ENCODE results near the gene CHST15. TPM values are rescaled to one million over a fixed set of nuclear protein-coding genes. Genes with fewer than 3 reads are reported as not detected.
A peak's percentile ranks its signal among the peaks of the same experiment; 100 is the strongest.

Gene CHST15
- total RNA-seq, 1 experiment from 2014 or later, result 26.7 TPM

DNA sequence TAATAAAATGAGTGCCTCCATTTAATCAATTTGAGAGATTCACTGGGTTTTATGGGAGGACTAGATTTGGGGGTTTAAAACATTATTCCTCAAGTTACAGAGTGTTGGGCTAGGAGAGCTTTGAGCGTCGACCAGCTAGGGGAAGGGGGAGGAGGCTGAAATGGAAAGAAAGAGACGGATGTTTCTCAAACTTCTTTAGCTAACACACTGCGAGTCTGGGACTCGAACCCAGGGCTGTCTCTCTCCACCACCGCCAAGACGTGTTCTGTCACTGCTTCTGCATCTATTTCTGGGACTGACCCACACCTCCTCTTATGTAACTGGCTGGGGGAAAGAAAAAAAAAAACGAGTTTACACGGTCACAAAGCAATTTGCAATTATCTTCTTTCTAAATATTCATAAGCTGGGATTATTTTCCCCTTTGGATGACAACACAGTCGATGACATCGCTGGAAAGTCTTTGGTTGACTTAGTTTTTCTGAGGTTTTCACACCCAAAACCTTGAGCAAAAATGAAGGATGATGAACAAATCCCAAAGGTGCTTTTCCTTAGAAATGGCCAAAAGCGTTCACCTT lies 27.2 kb downstream of the CHST15 start:
- H3K36me3 Mint-ChIP-seq (ENCODE audit: insufficient read depth, unreplicated experiment), result peaks cover 6% of the 10 kb centered on the region
- H3K4me3 ChIP-seq (ENCODE audit: low read depth, low read length), result no peak overlapping the region
- no peak for TF ChIP-seq CTCF (IDR thresholded peaks at IDR 0.05; ENCODE audit: insufficient read depth in 1 of 2, low read depth in 1 of 2, low read length in 1 of 2, severe bottlenecking in 1 of 2, unreplicated experiment in 1 of 2)
- H3K9me3 Mint-ChIP-seq (ENCODE audit: unreplicated experiment), result no peaks in the 10 kb centered on the region
- BruUV-seq (replicated peaks), result no TSS peak
- no peaks in the 10 kb centered on the region for H3K27me3 ChIP-seq (replicated peaks; ENCODE audit: control insufficient read depth, insufficient read depth, low read length)
- H3K4me1 ChIP-seq, result peaks cover 40% of the 10 kb centered on the region
- H3K4me3 Mint-ChIP-seq (ENCODE audit: unreplicated experiment), result no peak overlapping the region
- ChIA-PET CTCF (interaction anchor here (1.1 to 2.6 kb wide), 2 partner anchors 18 to 25 kb away, joined by 4 to 5 read pairs; no protein-coding TSS in a partner anchor), POLR2A (no interaction called here)
- DNase-seq, result no peak
- H3K27ac Mint-ChIP-seq (ENCODE audit: unreplicated experiment), result peak overlapping the region; percentile 84
- no peaks in the 10 kb centered on the region for H3K9me3 ChIP-seq
- peaks cover 29% of the 10 kb centered on the region for H3K4me1 Mint-ChIP-seq (ENCODE audit: low read depth, unreplicated experiment)
- no peaks in the 10 kb centered on the region for H3K27me3 Mint-ChIP-seq (ENCODE audit: insufficient read depth, unreplicated experiment)
- H3K36me3 ChIP-seq (ENCODE audit: control insufficient read depth, insufficient read depth, low read length), result no peaks in the 10 kb centered on the region
- intact Hi-C loops (cut with micrococcal nuclease; ENCODE audit: unreplicated experiment), result no loop called here

DNA sequence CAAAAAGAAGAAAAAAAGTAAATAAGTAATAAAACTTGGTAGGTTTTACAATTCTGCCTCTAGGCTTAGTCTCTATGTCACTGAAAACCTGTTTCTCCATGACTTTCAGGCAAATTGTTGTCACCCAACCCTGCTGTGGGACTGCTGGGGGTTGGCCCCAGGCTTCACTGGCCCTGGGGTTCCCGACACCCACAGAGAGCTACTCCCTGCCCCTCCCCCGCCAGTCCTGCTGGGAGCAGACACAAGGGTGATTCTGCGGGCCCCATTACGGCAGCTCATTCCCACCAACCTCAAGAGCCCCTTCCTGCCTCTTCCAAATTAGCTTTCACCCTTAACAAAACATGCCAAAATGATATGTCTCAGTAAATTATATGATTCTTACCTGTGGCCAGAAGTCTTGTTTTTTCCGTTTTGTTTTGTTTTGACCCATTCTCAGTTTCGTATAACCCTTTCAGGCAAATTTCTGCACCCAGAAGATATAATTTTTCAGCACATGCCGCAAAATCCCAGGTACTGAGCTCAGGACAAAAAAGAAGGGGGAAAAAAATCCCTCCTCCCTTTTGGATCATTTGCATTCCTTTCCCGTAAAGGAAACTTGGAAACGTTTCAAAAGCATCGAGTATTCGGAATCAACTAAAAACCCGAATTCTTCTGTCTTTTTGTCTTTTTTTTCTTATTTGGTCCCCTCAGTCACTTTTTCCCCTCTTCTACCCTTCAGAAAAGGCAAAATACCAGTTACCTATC lies 27.8 kb downstream of the CHST15 start:
- Mint-ChIP-seq H3K27ac (ENCODE audit: unreplicated experiment) (peak overlapping the region; percentile 84), H3K9me3 (ENCODE audit: unreplicated experiment) (no peaks in the 10 kb centered on the region), H3K4me3 (ENCODE audit: unreplicated experiment) (no peak overlapping the region), H3K36me3 (ENCODE audit: insufficient read depth, unreplicated experiment) (peaks cover 6% of the 10 kb centered on the region), H3K27me3 (ENCODE audit: insufficient read depth, unreplicated experiment) (no peaks in the 10 kb centered on the region), H3K4me1 (ENCODE audit: low read depth, unreplicated experiment) (peaks cover 29% of the 10 kb centered on the region)
- no peaks in the 10 kb centered on the region for H3K9me3 ChIP-seq
- POLR2A ChIA-PET, result no interaction called here
- DNase-seq, result peak; percentile 51 to 57
- no peak for TF ChIP-seq CTCF (IDR thresholded peaks at IDR 0.05; ENCODE audit: insufficient read depth in 1 of 2, low read depth in 1 of 2, low read length in 1 of 2, severe bottlenecking in 1 of 2, unreplicated experiment in 1 of 2)
- no peaks in the 10 kb centered on the region for H3K27me3 ChIP-seq (replicated peaks; ENCODE audit: control insufficient read depth, insufficient read depth, low read length)
- BruUV-seq (replicated peaks), result no TSS peak
- CTCF ChIA-PET, result interaction anchor here (1.1 to 2.6 kb wide), 2 partner anchors 17 to 25 kb away, joined by 4 to 5 read pairs; no protein-coding TSS in a partner anchor
- H3K4me3 ChIP-seq (ENCODE audit: low read depth, low read length), result no peak overlapping the region
- intact Hi-C loops (cut with micrococcal nuclease; ENCODE audit: unreplicated experiment), result loop anchor here (2.0 kb wide), 1 partner anchor 27 kb away; the partner anchor contains the start of gene CHST15
- H3K4me1 ChIP-seq, result peaks cover 40% of the 10 kb centered on the region
- H3K36me3 ChIP-seq (ENCODE audit: control insufficient read depth, insufficient read depth, low read length), result no peaks in the 10 kb centered on the region

GRCh38 chr10:124064676-124065075 lies 28.7 kb downstream of the CHST15 start:
- no peaks in the 10 kb centered on the region for H3K9me3 Mint-ChIP-seq (ENCODE audit: unreplicated experiment)
- no peaks in the 10 kb centered on the region for H3K9me3 ChIP-seq
- no peak overlapping the region for H3K4me3 ChIP-seq (ENCODE audit: low read depth, low read length)
- peak overlapping the region; percentile 62 for H3K27ac Mint-ChIP-seq (ENCODE audit: unreplicated experiment)
- H3K27me3 Mint-ChIP-seq (ENCODE audit: insufficient read depth, unreplicated experiment), result no peaks in the 10 kb centered on the region
- ChIA-PET POLR2A (no interaction called here), CTCF (interaction anchor here (2.6 kb wide), 1 partner anchor 16 kb away, joined by 5 read pairs; no protein-coding TSS in a partner anchor)
- H3K27me3 ChIP-seq (replicated peaks; ENCODE audit: control insufficient read depth, insufficient read depth, low read length), result no peaks in the 10 kb centered on the region
- H3K4me1 ChIP-seq, result peaks cover 40% of the 10 kb centered on the region
- intact Hi-C loops (cut with micrococcal nuclease; ENCODE audit: unreplicated experiment), result loop anchor here (1.0 to 2.0 kb wide), 2 partner anchors 16 to 28 kb away; partner anchors contain the start of gene CHST15
- no TSS peak for BruUV-seq (replicated peaks)
- peaks cover 6% of the 10 kb centered on the region for H3K36me3 Mint-ChIP-seq (ENCODE audit: insufficient read depth, unreplicated experiment)
- no peak for TF ChIP-seq CTCF (IDR thresholded peaks at IDR 0.05; ENCODE audit: insufficient read depth in 1 of 2, low read depth in 1 of 2, low read length in 1 of 2, severe bottlenecking in 1 of 2, unreplicated experiment in 1 of 2)
- no peaks in the 10 kb centered on the region for H3K36me3 ChIP-seq (ENCODE audit: control insufficient read depth, insufficient read depth, low read length)
- peaks cover 29% of the 10 kb centered on the region for H3K4me1 Mint-ChIP-seq (ENCODE audit: low read depth, unreplicated experiment)
- DNase-seq, result no peak
- H3K4me3 Mint-ChIP-seq (ENCODE audit: unreplicated experiment), result no peak overlapping the region

All from Caco-2 (cell line).